ENCODE results near the gene ZNF362. TPM values are rescaled to one million over a fixed set of nuclear protein-coding genes. Genes with fewer than 3 reads are reported as not detected.

The ZNF362 gene
- total and polyA plus RNA-seq, 2 of the 13 experiments (the other 11 are each of a cell fraction or from before 2014, with no cell fraction given) = 8.3 to 14.2 TPM

GRCh38 chr1:33249422-33249821, 6.9 kb upstream of the ZNF362 start:
- Histone ChIP-seq H3K27ac (ENCODE audit: extremely low read length, insufficient read depth, low read length) (no peak overlapping the region), H4K20me1 (ENCODE audit: insufficient read depth, low read length) (no peaks in the 10 kb centered on the region), H3K27me3 (ENCODE audit: control insufficient read depth in 1 of 2, insufficient read depth in 2 of 2, low read length in 2 of 2) (no peaks in the 10 kb centered on the region), H3K9ac (ENCODE audit: insufficient read depth, low read depth, low read length) (no peak overlapping the region), H3K4me3 (replicated peaks in 1 of 3; ENCODE audit: insufficient read depth in 1 of 3, low read depth in 2 of 3, low read length in 3 of 3) (no peak overlapping the region), H3K9me3 (ENCODE audit: low read length) (no peaks in the 10 kb centered on the region), H2AFZ (ENCODE audit: low read length) (no peak overlapping the region), H3K79me2 (ENCODE audit: insufficient read depth, low read length) (no peaks in the 10 kb centered on the region), H3K4me2 (ENCODE audit: low read depth, low read length) (no peak overlapping the region), H3K36me3 (replicated peaks in 1 of 2; ENCODE audit: control insufficient read depth in 1 of 2, insufficient read depth in 2 of 2, low read length in 2 of 2) (no peaks in the 10 kb centered on the region), H3K4me1 (ENCODE audit: insufficient read depth, low read length) (peaks cover 34% of the 10 kb centered on the region)
- DNase-seq (ENCODE audit: low spot score) = no peak
- CTCF ChIA-PET (ENCODE audit: low intra/inter-chr PET ratio, low total read pairs) = no interaction called here
- TF ChIP-seq ZNF17 (CRISPR knock-in tag; IDR thresholded peaks at IDR 0.05) (no peak), NKX3-1 (CRISPR knock-in tag; IDR thresholded peaks at IDR 0.05) (no peak), ATF1 (CRISPR knock-in tag; IDR thresholded peaks at IDR 0.05) (no peak), ZNF367 (CRISPR knock-in tag; IDR thresholded peaks at IDR 0.05; ENCODE audit: borderline replicate concordance) (no peak), ZNF337 (CRISPR knock-in tag; IDR thresholded peaks at IDR 0.05; ENCODE audit: borderline replicate concordance, low read depth) (no peak), SOX5 (CRISPR knock-in tag; IDR thresholded peaks at IDR 0.05; ENCODE audit: borderline replicate concordance) (no peak), FOXK1 (CRISPR knock-in tag; IDR thresholded peaks at IDR 0.05; ENCODE audit: borderline replicate concordance, low read depth) (no peak), TRIM22 (IDR thresholded peaks at IDR 0.05) (no peak), ZIK1 (CRISPR knock-in tag; IDR thresholded peaks at IDR 0.05; ENCODE audit: borderline replicate concordance, low read depth) (no peak), BCL3 (CRISPR knock-in tag; IDR thresholded peaks at IDR 0.05) (no peak), MTF2 (CRISPR knock-in tag; IDR thresholded peaks at IDR 0.05; ENCODE audit: borderline replicate concordance) (no peak), DZIP1 (CRISPR knock-in tag; IDR thresholded peaks at IDR 0.05) (no peak), ZNF10 (CRISPR knock-in tag; IDR thresholded peaks at IDR 0.05; ENCODE audit: borderline replicate concordance, low read depth) (no peak), PTBP1 (IDR thresholded peaks at IDR 0.05; ENCODE audit: low read depth, low read length, poor library complexity, severe bottlenecking) (no peak), ZNF513 (CRISPR knock-in tag; conservative IDR thresholded peaks at IDR 0.05) (no peak), KDM1A (CRISPR knock-in tag; IDR thresholded peaks at IDR 0.05) (no peak)
- no peak for FAIRE-seq
- POLR2A ChIA-PET = no interaction called here
- intact Hi-C loops (cut with micrococcal nuclease; ENCODE audit: unreplicated experiment) (no loop called here), in situ Hi-C loops (cut with HindIII; ENCODE audit: extremely low pct_ligation_motif_present, low pct_unique_long_range_greater_than_20kb) (no loop called here)
- ATAC-seq = no peak
- BruUV-seq (replicated peaks) = no TSS peak
- 59% methylated on average over 3 of the region's 3 CpGs for WGBS (ENCODE audit: low lambda C conversion rate)

Data from HepG2 (cell line).